ENCODE data around the gene PPP4R1. TPM values are rescaled to one million over a fixed set of nuclear protein-coding genes. Genes with fewer than 3 reads are reported as not detected.

The PPP4R1 gene
- total RNA-seq, 1 experiment from 2014 or later = 66.7 TPM

DNA sequence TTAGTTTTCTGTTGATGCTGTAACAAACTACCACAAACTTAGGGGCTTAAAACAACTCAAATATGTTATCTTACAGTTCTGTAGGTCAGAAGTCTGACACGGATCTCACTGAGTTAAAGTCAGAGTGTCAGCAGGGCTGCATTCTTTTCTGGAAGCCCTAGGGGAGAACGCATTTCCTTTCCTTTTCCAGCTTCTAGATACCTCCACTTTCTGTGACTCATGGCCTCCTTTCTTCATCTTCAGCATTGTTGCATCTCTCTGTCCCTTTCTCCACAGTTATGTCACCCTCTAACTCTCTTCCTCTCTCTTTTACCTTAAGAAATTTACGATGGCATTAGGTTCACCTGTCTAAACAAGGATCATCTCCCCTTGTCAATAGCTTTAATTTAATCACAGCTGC lies 13.3 kb upstream of the PPP4R1 start:
- ChIA-PET CTCF (no interaction called here), RAD21 (ENCODE audit: low non-redundant PET in 1 of 2, low total read pairs in 2 of 2, uncharacterized antibody in 2 of 2, unreplicated experiment in 2 of 2) (no interaction called here), POLR2A (interaction anchor here (0.7 kb wide), 1 partner anchor 11 kb away, joined by 4 read pairs; no protein-coding TSS in a partner anchor)
- no peak overlapping the region for H3K27ac ChIP-seq (ENCODE audit: low read depth, low read length)
- DNase-seq (ENCODE audit: low read depth, low spot score) (no peak), ATAC-seq (no peak)
- H3K4me2 ChIP-seq (ENCODE audit: low read length) = no peak overlapping the region
- BruUV-seq (replicated peaks) = no TSS peak
- no peak for TF ChIP-seq ZFX (IDR thresholded peaks at IDR 0.05)
- no peak for TF ChIP-seq EGR1 (IDR thresholded peaks at IDR 0.05; ENCODE audit: low read depth)
- H3K9me3 ChIP-seq (ENCODE audit: control insufficient read depth in 1 of 2, insufficient read depth in 1 of 2, low read depth in 1 of 2, low read length in 2 of 2) = no peaks in the 10 kb centered on the region
- no peak overlapping the region for H3K4me3 ChIP-seq (replicated peaks in 1 of 2; ENCODE audit: low read depth in 1 of 2, low read length in 2 of 2)
- H4K20me1 ChIP-seq (ENCODE audit: insufficient read depth) = no peaks in the 10 kb centered on the region
- H3K79me2 ChIP-seq (ENCODE audit: insufficient read depth, low read length) = no peaks in the 10 kb centered on the region
- no peak overlapping the region for H3K9ac ChIP-seq (ENCODE audit: low read length)
- H3K9me2 ChIP-seq (ENCODE audit: insufficient read depth) = no peaks in the 10 kb centered on the region
- peaks cover 14 to 21% of the 10 kb centered on the region in 2 experiments for H3K4me1 ChIP-seq (ENCODE audit: control insufficient read depth in 1 of 2, insufficient read depth in 2 of 2, low read length in 2 of 2)
- H3K27me3 ChIP-seq (ENCODE audit: insufficient read depth, low read length) = no peaks in the 10 kb centered on the region
- intact Hi-C loops (cut with micrococcal nuclease) = no loop called here
- no peaks in the 10 kb centered on the region for H3K36me3 ChIP-seq (ENCODE audit: control insufficient read depth in 1 of 2, insufficient read depth in 2 of 2, low read length in 2 of 2)
- peak overlapping the region; percentile 22 for H2AFZ ChIP-seq (ENCODE audit: low read depth, low read length, poor library complexity, severe bottlenecking)

- intact Hi-C loops (cut with micrococcal nuclease) = loop anchor here (10.0 kb wide), 2 partner anchors 295 to 335 kb away; partner anchors contain the start of gene VAPA
- BruUV-seq (replicated peaks) = no TSS peak
- ChIA-PET CTCF (no interaction called here), RAD21 (ENCODE audit: low non-redundant PET in 1 of 2, low total read pairs in 2 of 2, uncharacterized antibody in 2 of 2, unreplicated experiment in 2 of 2) (no interaction called here), POLR2A (no interaction called here)
- no peak overlapping the region for H3K4me3 ChIP-seq (replicated peaks in 1 of 2; ENCODE audit: low read depth in 1 of 2, low read length in 2 of 2)
- no peaks in the 10 kb centered on the region for H3K9me3 ChIP-seq (ENCODE audit: control insufficient read depth in 1 of 2, insufficient read depth in 1 of 2, low read depth in 1 of 2, low read length in 2 of 2)
- H2AFZ ChIP-seq (ENCODE audit: low read depth, low read length, poor library complexity, severe bottlenecking) = peak overlapping the region; percentile 32
- H4K20me1 ChIP-seq (ENCODE audit: insufficient read depth) = no peaks in the 10 kb centered on the region
- ATAC-seq (no peak), DNase-seq (ENCODE audit: low read depth, low spot score) (no peak)
- no peaks in the 10 kb centered on the region for H3K36me3 ChIP-seq (ENCODE audit: control insufficient read depth in 1 of 2, insufficient read depth in 2 of 2, low read length in 2 of 2)
- H3K27ac ChIP-seq (ENCODE audit: low read depth, low read length) = no peak overlapping the region
- no peaks in the 10 kb centered on the region for H3K27me3 ChIP-seq (ENCODE audit: insufficient read depth, low read length)
- no peaks in the 10 kb centered on the region for H3K79me2 ChIP-seq (ENCODE audit: insufficient read depth, low read length)
- peaks cover 7 to 26% of the 10 kb centered on the region in 2 experiments for H3K4me1 ChIP-seq (ENCODE audit: control insufficient read depth in 1 of 2, insufficient read depth in 2 of 2, low read length in 2 of 2)
- no peaks in the 10 kb centered on the region for H3K9me2 ChIP-seq (ENCODE audit: insufficient read depth)
- TF ChIP-seq REST (IDR thresholded peaks at IDR 0.05; ENCODE audit: low read depth) = no peak
- H3K4me2 ChIP-seq (ENCODE audit: low read length) = no peak overlapping the region
- H3K9ac ChIP-seq (ENCODE audit: low read length) = no peak overlapping the region
These were observed 5.6 kb upstream of the PPP4R1 start for GRCh38 chr18:9619990-9620389.

Measured in HCT116 (cell line).